MG63 (cell line): ENCODE results near the gene CHST11. TPM values are rescaled to one million over a fixed set of nuclear protein-coding genes. Genes with fewer than 3 reads are reported as not detected.

Experiments
- DNase-seq: peaks from one replicate; pipeline ENCODE4 v3.0.0-alpha.2; 2020
- H3K27me3 ChIP-seq: fragments of 250-450 bp; sonication (Bioruptor Pico); 2 replicates; pipeline ENCODE4 v1.5.1; 2020; ENCODE audit warnings: mild to moderate bottlenecking, moderate library complexity
- H3K36me3 ChIP-seq: fragments of 250-450 bp; sonication (Bioruptor Pico); 2 replicates; pipeline ENCODE4 v1.5.1; 2020; ENCODE audit warnings: mild to moderate bottlenecking, moderate library complexity
- H3K4me3 ChIP-seq: fragments of 250-450 bp; sonication (Bioruptor Pico); 2 replicates; pipeline ENCODE4 v1.5.1; 2020; ENCODE audit warnings: mild to moderate bottlenecking, moderate library complexity
- H3K9me3 ChIP-seq: fragments of 250-450 bp; sonication (Bioruptor Pico); 2 replicates; pipeline ENCODE4 v1.5.1; 2020; ENCODE audit warnings: mild to moderate bottlenecking, moderate library complexity
- total RNA-seq: library from RNA; depleted of rRNA; stranded (reverse); fragments of >200 nt; shearing (Covaris generic); gene quantifications from 2 replicates; pipeline ENCODE4 v1.2.3, GENCODE V29; 2014; ENCODE audit warnings: low replicate concordance

Gene CHST11
- total RNA-seq, 1 experiment from 2014 or later: 0.13 TPM

DNA sequence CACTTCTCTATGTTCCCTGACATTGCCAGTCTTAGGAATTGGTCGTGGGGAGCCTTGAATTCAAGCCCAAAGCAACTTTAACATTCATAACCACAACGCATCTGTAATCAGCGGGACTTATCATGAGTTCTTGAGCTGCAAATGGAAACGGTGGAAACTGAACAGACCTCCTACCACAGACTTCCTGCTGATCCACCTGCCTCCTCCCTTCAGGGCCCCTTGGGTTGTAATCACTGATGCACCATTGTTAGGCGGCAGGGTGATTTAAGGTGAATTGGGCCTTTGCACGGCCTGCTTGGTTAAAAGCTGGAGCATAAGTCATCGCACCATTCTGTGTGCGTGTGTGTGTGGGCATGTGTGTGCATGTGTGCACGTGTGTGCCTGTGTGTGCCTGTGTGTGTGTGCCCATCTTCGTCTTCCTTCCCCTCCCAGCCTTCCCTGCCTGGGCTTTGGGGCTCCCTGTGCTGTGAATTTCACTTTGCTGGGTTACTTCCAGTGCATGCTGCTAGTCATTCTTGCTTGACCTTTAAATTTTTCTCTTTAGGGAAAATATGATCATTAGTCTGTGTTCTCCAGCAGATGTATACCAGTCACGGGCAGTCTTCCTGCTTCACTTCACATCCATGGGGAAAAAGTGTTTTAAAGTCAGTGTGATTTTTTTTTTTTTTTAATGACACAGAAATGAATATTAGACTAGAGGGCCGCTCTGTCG, 29.1 kb downstream of the CHST11 start:
- Histone ChIP-seq H3K9me3 (no peaks in the 10 kb centered on the region), H3K36me3 (no peaks in the 10 kb centered on the region), H3K4me3 (no peak overlapping the region), H3K27me3 (no peaks in the 10 kb centered on the region)
- DNase-seq: no peak

DNA sequence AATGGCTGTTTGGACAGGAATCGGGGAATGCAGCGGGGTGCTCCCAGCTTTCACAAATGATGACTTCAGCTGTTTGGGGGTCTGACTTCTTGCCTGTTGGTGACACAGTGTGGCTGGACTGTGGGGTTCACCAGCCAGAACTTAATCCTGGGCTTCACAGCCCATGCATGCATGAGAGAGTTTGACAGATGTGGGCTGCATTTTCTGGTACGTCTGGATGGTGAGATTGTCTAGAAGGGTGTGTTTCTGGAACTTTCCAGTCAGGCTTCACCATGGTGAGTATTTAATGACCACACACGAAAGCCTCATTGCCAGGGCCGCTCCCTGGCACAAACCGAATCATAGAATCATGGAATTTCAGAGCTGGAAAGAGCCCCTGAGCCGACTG, 29.6 kb downstream of the CHST11 start:
- H3K4me3 ChIP-seq: no peak overlapping the region
- no peaks in the 10 kb centered on the region for H3K9me3 ChIP-seq
- no peaks in the 10 kb centered on the region for H3K27me3 ChIP-seq
- no peaks in the 10 kb centered on the region for H3K36me3 ChIP-seq
- DNase-seq: no peak

DNA sequence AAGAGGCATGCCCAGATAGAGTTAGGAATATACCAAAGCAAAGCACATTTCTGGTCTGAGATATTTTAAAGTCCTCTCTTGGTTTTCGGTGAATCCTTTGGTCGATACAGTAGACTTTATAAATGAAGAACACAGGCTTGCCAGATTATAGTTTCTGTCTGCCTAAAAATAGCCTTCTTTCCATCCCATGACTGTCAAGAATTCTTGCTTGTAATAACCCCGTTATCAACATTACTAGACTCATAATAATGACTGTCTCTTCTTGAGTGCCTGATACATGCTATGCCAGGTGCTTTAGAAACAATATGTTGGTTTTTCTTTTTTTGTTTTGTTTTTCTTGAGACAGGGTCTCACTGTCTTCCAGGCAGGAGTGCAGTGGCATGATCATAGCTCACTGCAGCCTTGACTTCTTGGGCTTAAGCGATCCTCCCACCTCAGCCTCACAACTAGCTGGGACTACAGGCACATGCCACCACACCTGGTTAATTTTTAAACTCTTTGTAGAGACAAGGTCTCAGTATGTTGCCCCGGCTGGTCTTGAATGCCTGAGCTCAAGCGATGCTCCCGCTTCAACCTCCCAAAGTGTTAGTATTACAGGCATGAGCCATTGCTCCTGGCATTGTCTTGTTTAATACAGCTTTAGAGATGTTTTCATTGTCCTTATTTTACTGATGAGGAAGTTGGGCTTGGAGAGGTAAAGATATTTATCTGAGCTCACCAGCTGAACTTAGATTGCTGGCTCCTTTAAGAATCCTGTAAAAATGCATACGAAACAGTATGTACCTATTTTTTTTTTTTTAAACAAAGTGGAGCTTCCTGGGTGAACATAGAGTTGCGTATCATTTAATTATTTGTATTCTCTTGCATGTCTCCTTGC, 30.4 kb downstream of the CHST11 start:
- Histone ChIP-seq H3K36me3 (no peaks in the 10 kb centered on the region), H3K27me3 (no peaks in the 10 kb centered on the region), H3K9me3 (no peaks in the 10 kb centered on the region), H3K4me3 (no peak overlapping the region)
- no peak for DNase-seq

DNA sequence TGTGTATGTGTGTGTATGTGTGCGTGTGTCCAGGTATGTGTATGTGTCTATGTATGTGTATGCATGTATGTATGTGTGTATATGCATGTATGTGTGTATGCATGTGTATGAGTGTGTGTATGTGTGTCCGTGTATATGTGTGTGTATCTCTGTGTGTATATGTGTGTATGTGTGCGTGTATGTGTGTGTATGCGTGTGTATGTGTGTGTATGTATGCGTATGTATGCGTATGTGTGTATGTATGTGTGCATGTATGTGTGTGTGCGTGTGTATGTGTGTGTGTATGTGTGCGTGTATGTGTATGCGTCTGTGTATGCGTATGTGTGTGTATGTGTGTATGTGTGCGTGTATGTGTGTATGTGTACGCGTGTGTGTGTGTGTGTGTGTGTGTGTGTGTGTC, 31.6 kb downstream of the CHST11 start:
- H3K36me3 ChIP-seq: no peaks in the 10 kb centered on the region
- H3K9me3 ChIP-seq: no peaks in the 10 kb centered on the region
- no peak overlapping the region for H3K4me3 ChIP-seq
- DNase-seq: no peak
- H3K27me3 ChIP-seq: no peaks in the 10 kb centered on the region

DNA sequence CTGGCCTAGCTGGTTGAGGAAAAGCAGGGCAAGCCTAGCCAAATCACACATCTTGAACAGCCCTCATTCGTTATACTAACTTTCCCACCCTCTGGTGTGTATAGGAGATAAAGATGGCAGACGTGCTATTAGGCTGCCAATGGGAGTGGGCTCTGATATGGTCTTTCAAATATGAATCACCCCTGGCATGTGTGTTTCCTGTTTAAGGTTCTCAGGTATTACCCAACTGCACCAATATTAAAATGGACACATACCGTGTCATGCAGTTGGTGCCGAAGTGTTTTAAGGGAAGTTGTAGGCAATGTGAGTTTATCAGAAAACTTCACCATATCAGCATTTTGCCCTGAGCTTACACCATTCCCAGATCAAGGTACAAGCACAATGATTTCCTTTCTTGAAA, 33.4 kb downstream of the CHST11 start:
- DNase-seq: no peak
- H3K9me3 ChIP-seq: no peaks in the 10 kb centered on the region
- no peaks in the 10 kb centered on the region for H3K27me3 ChIP-seq
- no peaks in the 10 kb centered on the region for H3K36me3 ChIP-seq
- H3K4me3 ChIP-seq: no peak overlapping the region

DNA sequence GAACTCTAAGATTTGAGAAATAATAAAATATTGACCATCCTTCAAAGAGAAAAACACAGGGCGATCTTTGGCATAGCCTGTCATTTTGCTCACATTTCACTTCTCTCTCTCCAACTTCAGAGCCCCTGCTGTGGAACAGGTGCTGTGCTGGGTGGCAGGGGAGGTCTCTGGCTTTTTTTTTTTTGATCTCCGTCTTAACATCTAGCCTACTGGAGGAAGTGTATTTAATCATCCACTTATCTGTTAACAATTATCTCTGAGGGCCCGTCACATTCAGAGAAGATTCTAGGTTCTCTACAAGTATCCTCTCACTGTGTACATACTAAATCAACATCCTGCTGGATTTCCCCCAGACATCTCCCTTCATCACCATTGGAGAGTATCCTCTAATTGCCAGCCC, 34.1 kb downstream of the CHST11 start:
- DNase-seq: no peak
- no peaks in the 10 kb centered on the region for H3K9me3 ChIP-seq
- H3K27me3 ChIP-seq: no peaks in the 10 kb centered on the region

DNA sequence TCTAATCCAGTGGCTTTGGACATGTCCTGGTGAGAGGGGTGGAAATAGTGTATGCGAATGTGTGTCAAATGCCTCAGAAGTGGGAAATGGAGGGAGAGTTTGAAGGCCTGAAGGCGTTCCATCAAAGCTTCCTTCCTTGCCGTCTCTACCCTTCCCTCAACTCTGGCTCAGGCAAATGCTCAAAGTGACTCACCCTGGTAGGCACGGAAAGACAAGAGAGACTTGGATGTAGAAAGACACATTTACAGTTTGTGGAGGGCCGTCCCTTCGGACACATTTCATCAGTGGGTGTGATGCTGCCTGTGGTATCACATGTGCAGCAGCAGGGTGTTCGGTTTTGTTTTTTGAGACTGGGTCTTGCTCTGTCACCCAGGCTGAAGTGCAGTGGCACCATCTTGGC, 36.7 kb downstream of the CHST11 start:
- no peak for DNase-seq

More for the DNA sequence above, 34.1 kb downstream of the CHST11 start:
- Histone ChIP-seq H3K4me3 (no peak overlapping the region), H3K36me3 (no peaks in the 10 kb centered on the region)

DNA sequence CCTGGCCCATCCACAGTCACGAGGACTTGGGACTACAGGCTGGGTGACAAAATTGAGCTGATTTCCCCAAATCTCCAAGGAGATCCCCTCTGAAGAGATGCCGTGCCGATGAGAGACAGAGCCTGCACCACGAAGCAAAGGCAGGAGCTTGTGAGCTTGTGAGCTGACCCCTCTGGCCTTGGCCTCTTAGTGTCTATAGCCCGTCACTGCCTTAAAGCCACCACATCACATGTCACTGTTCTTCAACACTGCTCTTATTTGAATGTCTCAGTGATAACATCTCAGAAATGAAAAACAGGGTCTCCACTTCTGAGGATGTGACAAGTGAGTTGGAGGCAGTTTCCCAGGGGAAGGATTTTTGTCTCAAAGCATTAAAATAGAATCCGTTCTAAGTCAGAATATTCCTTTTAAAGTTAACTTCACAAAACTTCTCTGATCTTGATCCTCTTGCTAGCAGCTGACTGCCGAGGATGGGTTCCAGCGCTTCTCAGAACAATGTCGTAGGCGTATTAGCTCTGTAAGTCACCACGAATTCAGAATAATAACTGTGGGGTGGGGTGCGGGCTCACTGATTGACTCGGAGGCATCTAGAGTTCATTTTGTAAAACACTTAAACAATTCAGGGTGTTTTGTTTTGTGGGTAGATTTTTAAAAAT, 37.5 kb downstream of the CHST11 start:
- Histone ChIP-seq H3K4me3 (no peak overlapping the region), H3K27me3 (no peaks in the 10 kb centered on the region), H3K36me3 (no peaks in the 10 kb centered on the region), H3K9me3 (no peaks in the 10 kb centered on the region)
- DNase-seq: no peak

More for the DNA sequence above, 36.7 kb downstream of the CHST11 start:
- Histone ChIP-seq H3K27me3 (no peaks in the 10 kb centered on the region), H3K36me3 (no peaks in the 10 kb centered on the region), H3K9me3 (no peaks in the 10 kb centered on the region), H3K4me3 (no peak overlapping the region)

DNA sequence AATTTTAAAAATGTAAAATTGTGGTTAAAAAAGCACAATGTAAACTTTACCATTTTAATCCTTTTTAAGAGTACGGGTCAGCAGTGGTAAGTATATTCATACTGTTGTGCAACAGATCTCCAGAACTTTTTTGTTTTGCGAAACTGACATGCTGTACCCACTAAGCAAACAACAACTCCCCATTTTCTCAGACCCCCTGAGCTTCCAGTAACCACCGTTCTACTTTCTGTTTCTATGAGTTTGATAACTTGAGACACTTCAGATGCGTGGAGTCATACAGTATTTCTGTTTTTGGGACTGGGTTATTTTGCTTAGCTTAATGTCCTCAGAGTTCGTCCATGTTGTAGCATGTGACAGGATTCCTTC, 38.0 kb downstream of the CHST11 start:
- H3K4me3 ChIP-seq: no peak overlapping the region
- no peaks in the 10 kb centered on the region for H3K9me3 ChIP-seq
- DNase-seq: no peak
- H3K27me3 ChIP-seq: no peaks in the 10 kb centered on the region
- H3K36me3 ChIP-seq: no peaks in the 10 kb centered on the region

DNA sequence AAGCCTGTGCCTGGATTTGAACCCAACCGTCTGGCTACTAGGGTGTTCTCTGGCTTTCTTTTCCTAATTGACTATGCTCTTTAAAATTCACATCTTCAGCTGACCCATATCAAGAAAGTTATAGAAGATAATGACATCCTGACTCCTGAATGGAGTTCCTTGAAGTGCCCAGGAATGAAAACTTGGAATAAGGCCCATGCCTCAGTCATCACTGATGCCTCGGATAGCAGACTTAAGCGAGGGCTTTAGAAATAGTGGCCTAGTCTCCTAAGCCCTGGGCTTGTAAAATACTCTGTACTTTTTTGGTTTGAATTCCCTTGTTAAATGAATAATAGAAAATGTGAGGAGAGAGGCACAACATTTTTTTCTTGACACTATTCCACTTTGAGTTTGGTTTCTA, 39.0 kb downstream of the CHST11 start:
- no peaks in the 10 kb centered on the region for H3K36me3 ChIP-seq
- DNase-seq: no peak
- no peaks in the 10 kb centered on the region for H3K9me3 ChIP-seq

DNA sequence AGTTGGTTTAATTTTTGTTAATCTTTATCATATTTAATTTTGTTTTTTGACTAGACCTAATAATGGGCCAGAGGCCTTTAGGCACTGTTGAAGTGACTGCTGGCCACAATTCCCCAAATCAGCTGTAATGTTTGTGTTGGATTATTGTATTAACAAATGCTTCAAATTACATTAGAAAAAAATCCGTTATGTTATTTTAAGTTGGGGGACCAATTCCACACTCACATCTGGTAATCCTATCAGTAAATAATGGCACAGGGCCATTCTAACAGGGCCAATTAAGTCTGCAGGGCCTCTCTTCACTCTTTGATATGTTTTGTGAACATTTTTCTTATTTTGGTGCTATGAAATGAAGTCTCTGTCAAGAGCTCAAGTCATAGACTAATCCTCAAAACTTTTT, 39.6 kb downstream of the CHST11 start:
- no peaks in the 10 kb centered on the region for H3K9me3 ChIP-seq
- H3K36me3 ChIP-seq: no peaks in the 10 kb centered on the region
- no peak overlapping the region for H3K4me3 ChIP-seq
- DNase-seq: no peak
- H3K27me3 ChIP-seq: no peaks in the 10 kb centered on the region

More for the DNA sequence above, 39.0 kb downstream of the CHST11 start:
- Histone ChIP-seq H3K4me3 (no peak overlapping the region), H3K27me3 (no peaks in the 10 kb centered on the region)

DNA sequence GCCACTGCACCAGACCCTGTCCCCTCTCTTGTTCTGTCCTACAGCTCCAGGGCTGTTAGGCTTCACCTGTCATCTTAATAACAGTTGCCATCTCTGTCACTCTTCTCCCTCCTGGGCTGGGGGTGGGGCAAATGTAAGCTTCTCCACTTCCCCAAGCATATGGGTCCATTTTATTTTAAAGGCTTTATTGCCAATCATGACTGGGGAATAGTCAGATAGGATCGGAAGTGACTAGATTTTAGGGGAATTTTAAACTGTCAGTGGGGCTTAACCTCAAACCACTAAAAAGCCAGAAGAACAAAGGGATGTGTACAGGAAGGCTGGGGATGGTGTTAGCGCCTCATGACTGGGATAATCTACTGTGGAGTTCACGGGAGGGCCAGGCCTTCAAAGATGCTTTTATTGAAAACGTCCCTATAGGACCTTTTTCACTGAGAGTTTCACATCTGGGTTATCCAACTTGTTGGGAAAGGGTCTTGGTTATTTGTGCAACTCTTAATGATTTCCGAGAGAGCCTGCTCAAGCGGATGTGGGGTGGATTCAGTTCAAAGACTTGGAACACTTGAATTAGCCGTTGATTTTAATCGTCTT, 41.6 kb downstream of the CHST11 start:
- DNase-seq: no peak
- H3K27me3 ChIP-seq: no peaks in the 10 kb centered on the region
- no peaks in the 10 kb centered on the region for H3K36me3 ChIP-seq
- no peak overlapping the region for H3K4me3 ChIP-seq
- no peaks in the 10 kb centered on the region for H3K9me3 ChIP-seq

DNA sequence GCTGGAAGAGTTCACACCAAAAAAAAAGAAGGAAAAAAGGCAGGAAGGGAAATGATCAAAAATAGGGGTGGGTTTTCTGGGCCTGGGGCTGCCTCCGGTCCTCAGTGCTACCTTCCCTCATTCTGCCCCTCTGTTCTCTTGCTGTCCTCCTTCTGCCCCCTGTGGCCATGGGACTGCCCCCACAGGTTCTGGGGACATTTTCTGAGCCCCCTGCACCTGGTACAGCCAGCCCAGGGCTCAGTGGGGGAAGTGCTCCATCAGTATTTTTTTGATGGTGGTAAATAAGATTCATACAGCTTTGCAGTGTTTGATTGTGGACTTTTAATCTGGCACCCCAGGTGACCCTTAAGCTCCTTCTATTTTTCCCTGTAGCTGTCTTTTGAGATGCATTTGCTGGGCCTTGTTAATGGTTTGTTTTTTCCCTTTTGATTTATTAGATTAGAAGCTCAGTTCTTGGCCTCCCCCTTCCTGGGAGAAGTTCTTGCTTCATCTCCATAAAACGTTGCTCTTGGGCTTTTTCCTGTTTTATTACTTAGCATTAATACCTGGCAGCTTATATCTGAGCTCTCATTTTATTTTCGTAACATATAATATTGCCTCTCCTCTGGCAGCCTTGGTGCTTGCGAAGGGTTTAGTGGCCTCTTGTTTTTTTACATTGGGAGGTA, 43.1 kb downstream of the CHST11 start:
- Histone ChIP-seq H3K9me3 (no peaks in the 10 kb centered on the region), H3K4me3 (no peak overlapping the region), H3K27me3 (no peaks in the 10 kb centered on the region), H3K36me3 (no peaks in the 10 kb centered on the region)
- DNase-seq: no peak

DNA sequence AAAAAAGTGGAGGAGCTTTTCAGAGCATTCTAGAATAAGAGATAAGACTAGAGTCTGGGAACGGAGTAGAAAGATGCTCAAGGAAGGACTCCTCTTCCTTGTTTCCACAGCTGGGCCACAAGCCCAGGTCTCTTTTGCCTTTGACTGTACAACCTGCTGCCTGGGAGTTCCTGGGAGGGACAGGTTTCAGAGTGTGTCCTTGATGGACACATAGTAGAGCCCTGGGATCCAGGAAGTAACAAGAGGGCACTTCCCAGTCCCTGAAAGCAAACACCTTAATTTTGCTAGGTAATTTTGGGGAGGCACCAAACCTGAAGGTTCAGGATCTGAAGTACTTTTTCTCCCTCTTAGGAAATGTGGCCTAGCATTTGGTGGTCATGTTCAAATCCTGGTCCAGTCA, 44.4 kb downstream of the CHST11 start:
- no peaks in the 10 kb centered on the region for H3K36me3 ChIP-seq
- H3K27me3 ChIP-seq: no peaks in the 10 kb centered on the region; the same call in 1 of the 2 replicates
- H3K4me3 ChIP-seq: no peak overlapping the region
- no peaks in the 10 kb centered on the region for H3K9me3 ChIP-seq
- no peak for DNase-seq

DNA sequence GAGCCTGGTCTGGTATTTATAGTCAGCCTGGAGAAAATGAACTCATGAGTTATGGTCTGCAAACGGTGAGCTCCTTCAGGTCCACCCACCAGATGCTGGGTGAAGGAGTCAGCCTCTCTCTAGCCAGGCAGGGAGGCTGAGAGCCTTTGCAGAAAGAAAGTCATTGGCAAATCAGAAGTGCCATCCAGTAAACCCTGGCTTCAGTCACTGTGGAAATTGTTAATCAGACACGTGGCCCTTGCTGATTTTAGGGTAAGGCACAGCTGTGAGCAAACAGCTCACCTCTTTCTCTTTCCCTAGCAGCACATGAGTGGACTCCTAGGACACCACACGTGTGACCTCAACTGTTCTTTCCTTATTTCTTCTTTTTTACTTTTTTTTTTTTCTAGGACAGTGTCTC, 44.9 kb downstream of the CHST11 start:
- H3K27me3 ChIP-seq: no peaks in the 10 kb centered on the region; the same call in 1 of the 2 replicates
- H3K36me3 ChIP-seq: no peaks in the 10 kb centered on the region
- no peak for DNase-seq
- no peaks in the 10 kb centered on the region for H3K9me3 ChIP-seq
- no peak overlapping the region for H3K4me3 ChIP-seq

DNA sequence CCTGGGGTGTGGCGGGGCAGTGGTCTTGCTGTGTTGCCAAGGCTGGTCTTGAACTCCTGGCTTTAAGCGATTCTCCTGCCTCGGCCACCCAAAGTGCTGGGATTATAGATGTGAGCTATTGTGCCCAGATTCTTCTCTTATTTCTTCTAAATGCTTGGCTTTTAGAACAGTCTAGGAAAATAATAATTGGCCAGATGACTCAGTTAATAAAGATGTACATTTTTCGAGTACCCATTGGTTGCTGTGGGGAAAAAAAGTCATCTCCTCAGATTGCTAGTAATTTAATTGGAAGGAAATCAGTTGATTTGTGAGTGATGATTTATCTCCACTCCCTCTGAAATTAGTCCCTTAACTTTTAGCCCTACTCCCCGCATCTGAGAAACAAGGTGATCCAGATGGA, 45.5 kb downstream of the CHST11 start:
- Histone ChIP-seq H3K4me3 (no peak overlapping the region), H3K9me3 (no peaks in the 10 kb centered on the region), H3K27me3 (no peaks in the 10 kb centered on the region; the same call in 1 of the 2 replicates), H3K36me3 (no peaks in the 10 kb centered on the region)
- DNase-seq: no peak

DNA sequence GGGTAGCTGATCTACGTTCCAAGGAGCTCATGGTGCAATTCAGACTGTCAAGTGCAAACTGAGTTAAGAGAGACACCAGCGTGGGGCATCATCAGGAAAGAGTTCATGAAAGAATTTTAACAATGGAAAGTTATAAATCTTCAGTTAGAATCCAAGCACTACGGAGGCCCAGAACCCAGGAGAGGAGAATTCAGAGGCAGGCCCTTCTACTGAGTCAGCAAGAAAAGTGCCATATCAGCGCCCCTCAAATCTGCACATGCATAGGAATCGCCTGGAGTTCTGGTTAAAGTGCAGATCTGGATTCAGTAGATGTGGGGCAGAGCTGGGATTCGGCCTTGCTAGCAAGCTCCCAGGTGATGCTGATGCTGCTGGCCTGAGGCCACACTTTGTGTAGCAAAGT, 45.9 kb downstream of the CHST11 start:
- Histone ChIP-seq H3K27me3 (no peaks in the 10 kb centered on the region; the same call in 1 of the 2 replicates), H3K36me3 (no peaks in the 10 kb centered on the region), H3K9me3 (no peaks in the 10 kb centered on the region), H3K4me3 (no peak overlapping the region)
- no peak for DNase-seq
